Skeletal muscle tissue (tissue), 4 donors: ENCODE measurements around the gene GPAT2. TPM values are rescaled to one million over a fixed set of nuclear protein-coding genes. Genes with fewer than 3 reads are reported as not detected.
"Not testable (repeated sequence)": the region's sequence is repeated elsewhere in the genome, so short reads cannot be mapped to it uniquely, and the experiment has no call there.

ENCODE experiments used
- H3K27ac ChIP-seq: one replicate; pipeline ENCODE4 v1.7.0; 2013; ENCODE audit warnings: mild to moderate bottlenecking, low read depth, low read length, inconsistent platforms
- H3K27me3 ChIP-seq, 3 donors: one replicate each; pipeline ENCODE4 v1.7.0; 2013; ENCODE audit warnings: low read length in 3 of 3; ENCODE audit not compliant: control insufficient read depth in 3 of 3, insufficient read depth in 3 of 3
- H3K36me3 ChIP-seq, 3 donors: one replicate each; pipeline ENCODE4 v1.7.0; 2013; ENCODE audit warnings: low read length in 3 of 3; ENCODE audit not compliant: control insufficient read depth in 3 of 3, insufficient read depth in 3 of 3
- H3K4me1 ChIP-seq, 3 donors: one replicate each; pipeline ENCODE4 v1.7.0; 2013; ENCODE audit warnings: low read length in 3 of 3, mild to moderate bottlenecking in 3 of 3; ENCODE audit not compliant: control insufficient read depth in 3 of 3, insufficient read depth in 3 of 3
- H3K4me3 ChIP-seq, 3 donors: one replicate each; pipeline ENCODE4 v1.7.0; 2013; ENCODE audit warnings: low read length in 3 of 3
- H3K9ac ChIP-seq, 3 donors: one replicate each; pipeline ENCODE4 v1.7.0; 2013; ENCODE audit warnings: low read length in 3 of 3, mild to moderate bottlenecking in 3 of 3, moderate library complexity in 2 of 3, low read depth in 1 of 3
- H3K9me3 ChIP-seq, 3 donors: one replicate each; pipeline ENCODE4 v1.7.0; 2013; ENCODE audit warnings: low read length in 3 of 3; ENCODE audit not compliant: control insufficient read depth in 3 of 3
- total RNA-seq: library from RNA; depleted of rRNA; stranded (reverse); fragments of >200 nt; gene quantifications from one replicate; pipeline ENCODE4 v1.2.3, GENCODE V29; 2014
- donor health status: Osteomylitis.

GPAT2 gene
- total RNA-seq, 1 donor from 2014 or later = 7.8 TPM

DNA sequence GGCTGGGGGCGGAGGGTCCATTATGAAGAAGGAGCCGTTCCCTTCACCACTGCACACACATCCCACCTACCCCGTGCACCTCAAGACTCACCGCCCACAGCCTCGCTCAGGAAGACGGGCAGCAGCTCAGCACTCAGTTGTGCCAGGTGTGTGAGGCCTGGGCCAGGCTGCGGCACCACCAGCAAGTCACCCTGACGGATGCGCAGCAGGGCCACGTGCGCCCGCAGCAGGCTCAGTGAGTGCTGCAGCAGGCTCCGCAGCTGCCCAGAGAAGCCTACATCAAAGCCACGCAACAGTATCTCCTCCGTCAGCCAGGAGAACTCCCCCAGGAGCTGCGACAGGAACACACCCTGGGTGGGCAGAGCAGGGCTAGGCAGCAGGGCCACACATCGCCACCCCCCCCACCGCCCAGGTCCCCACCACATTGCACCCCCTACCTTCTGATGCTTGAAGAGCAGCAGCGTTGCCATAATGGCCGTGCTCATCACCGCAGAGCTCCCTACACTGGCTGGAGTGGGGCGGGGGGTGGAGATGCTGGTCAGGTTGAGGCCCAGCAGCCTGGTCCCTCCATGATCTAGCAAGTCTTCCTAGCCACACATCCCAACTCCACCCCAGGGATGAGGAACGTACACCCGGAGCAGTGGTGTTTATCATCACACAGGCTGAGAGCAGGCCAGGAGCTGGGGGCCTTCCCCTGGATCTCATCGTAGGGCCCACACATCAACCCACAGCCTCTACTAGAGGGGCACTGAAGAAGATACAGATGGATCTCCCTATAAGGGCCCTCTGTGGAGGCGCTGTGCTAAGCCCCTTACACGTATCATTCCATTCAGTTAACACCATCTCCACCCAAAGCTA is 10.2 kb downstream of the GPAT2 start:
- Histone ChIP-seq H3K9me3 (no peaks in the 10 kb centered on the region), H3K27me3 (no peaks in the 10 kb centered on the region), H3K36me3 (no peaks in the 10 kb centered on the region), H3K4me1 (peaks cover 0 to 5% (median under 1%) of the 10 kb centered on the region in 3 donors), H3K9ac (no peak overlapping the region), H3K4me3 (no peak overlapping the region), H3K27ac (no peak overlapping the region)

DNA sequence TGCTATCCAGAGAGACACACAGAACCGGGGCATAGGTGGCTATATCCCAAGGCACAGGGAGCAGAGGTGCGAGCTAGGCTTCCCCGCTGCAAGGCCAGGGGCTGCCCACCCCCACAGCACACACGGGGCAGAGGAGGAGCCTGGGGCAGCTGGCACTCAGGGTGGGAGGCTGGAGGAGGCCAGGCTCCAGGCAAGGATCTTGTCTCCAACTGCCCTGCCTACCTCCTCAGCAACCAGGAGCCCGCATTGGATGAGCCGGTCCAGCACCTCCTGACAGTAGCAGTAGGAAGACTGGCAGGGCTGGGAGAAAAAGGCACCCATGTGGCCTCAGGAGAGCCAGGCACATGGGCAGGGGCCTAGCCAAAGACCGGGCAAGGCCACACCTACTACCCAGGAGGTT is 11.0 kb downstream of the GPAT2 start:
- H3K9me3 ChIP-seq, H3K4me3 ChIP-seq, H3K27ac ChIP-seq, H3K9ac ChIP-seq, H3K4me1 ChIP-seq, H3K27me3 ChIP-seq, H3K36me3 ChIP-seq: not testable (repeated sequence)

- H3K9me3 ChIP-seq, H3K27ac ChIP-seq, H3K36me3 ChIP-seq, H3K9ac ChIP-seq, H3K4me1 ChIP-seq, H3K4me3 ChIP-seq, H3K27me3 ChIP-seq: not testable (repeated sequence)
Observed at GRCh38 chr2:96022701-96023447, 11.8 kb downstream of the GPAT2 start.

- not testable (repeated sequence) for H3K4me3 ChIP-seq, H3K36me3 ChIP-seq, H3K9ac ChIP-seq, H3K27me3 ChIP-seq, H3K27ac ChIP-seq, H3K9me3 ChIP-seq, H3K4me1 ChIP-seq
Observed at GRCh38 chr2:96022126-96022525, 12.6 kb downstream of the GPAT2 start.

DNA sequence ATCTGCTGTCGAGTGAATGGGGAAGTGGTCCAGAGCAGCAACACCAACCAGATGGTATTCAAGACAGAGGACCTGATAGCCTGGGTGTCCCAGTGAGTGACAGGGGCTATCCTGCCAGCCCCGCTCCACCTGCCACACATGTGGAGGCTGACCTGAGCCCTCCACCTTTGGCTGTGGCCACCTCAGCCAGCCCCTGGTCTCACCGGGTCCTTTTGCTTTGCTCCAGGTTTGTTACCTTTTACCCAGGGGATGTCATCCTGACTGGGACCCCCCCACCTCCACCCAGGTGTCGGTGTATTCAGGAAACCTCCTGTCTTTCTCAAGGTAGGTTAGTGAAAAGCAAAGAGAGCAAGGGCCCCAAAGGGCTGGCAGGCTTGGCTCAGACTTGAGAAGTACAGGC is 13.6 kb downstream of the GPAT2 start:
- not testable (repeated sequence) for H3K36me3 ChIP-seq, H3K4me1 ChIP-seq, H3K9ac ChIP-seq, H3K27me3 ChIP-seq, H3K9me3 ChIP-seq, H3K4me3 ChIP-seq, H3K27ac ChIP-seq

DNA sequence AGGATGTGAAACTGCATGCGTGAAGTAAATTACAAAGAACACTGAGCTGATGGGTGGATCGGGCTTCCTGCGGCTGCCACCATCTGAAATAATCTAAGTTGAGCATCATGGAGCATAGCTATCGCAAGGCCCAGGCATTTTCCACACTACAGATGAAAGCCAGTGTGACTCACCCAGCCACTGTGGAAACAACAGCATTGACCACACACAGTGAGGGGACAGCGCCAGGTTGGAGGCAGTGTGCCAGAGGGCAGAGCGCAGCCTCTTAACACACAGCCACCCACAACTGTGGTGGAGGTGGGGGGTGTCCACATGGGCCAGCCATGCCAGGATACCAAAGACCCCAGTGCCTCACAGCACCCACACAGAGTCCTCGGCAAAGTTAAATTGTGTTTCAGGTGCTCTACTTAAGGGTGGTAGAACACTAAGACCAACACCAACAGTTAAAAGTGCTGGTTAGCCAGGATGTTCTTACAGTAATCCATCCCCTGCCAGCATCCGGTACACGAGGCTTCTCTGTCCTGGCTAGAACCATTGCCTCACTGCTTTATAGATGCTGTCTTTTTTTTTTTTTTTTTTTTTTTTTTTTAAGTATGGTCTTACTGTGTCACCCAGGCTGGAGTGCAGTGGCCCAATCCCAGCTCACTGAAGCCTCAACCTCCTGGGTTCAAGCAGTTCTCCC is 14.7 kb downstream of the GPAT2 start:
- H3K4me3 ChIP-seq, H3K9ac ChIP-seq, H3K4me1 ChIP-seq, H3K27me3 ChIP-seq, H3K36me3 ChIP-seq, H3K27ac ChIP-seq, H3K9me3 ChIP-seq: not testable (repeated sequence)

- not testable (repeated sequence) for H3K36me3 ChIP-seq, H3K4me1 ChIP-seq
Observed at GRCh38 chr2:96016321-96016720, 18.4 kb downstream of the GPAT2 start.

GRCh38 chr2:96012792-96013264 is 21.9 kb downstream of the GPAT2 start:
- H3K27me3 ChIP-seq, H3K36me3 ChIP-seq, H3K4me3 ChIP-seq, H3K27ac ChIP-seq, H3K9ac ChIP-seq, H3K9me3 ChIP-seq: not testable (repeated sequence)
- peaks cover 8 to 11% (median 9%) of the 10 kb centered on the region in 3 donors for H3K4me1 ChIP-seq

More at GRCh38 chr2:96016321-96016720, 18.4 kb downstream of the GPAT2 start:
- not testable (repeated sequence) for H3K27ac ChIP-seq, H3K4me3 ChIP-seq, H3K9me3 ChIP-seq, H3K9ac ChIP-seq, H3K27me3 ChIP-seq

DNA sequence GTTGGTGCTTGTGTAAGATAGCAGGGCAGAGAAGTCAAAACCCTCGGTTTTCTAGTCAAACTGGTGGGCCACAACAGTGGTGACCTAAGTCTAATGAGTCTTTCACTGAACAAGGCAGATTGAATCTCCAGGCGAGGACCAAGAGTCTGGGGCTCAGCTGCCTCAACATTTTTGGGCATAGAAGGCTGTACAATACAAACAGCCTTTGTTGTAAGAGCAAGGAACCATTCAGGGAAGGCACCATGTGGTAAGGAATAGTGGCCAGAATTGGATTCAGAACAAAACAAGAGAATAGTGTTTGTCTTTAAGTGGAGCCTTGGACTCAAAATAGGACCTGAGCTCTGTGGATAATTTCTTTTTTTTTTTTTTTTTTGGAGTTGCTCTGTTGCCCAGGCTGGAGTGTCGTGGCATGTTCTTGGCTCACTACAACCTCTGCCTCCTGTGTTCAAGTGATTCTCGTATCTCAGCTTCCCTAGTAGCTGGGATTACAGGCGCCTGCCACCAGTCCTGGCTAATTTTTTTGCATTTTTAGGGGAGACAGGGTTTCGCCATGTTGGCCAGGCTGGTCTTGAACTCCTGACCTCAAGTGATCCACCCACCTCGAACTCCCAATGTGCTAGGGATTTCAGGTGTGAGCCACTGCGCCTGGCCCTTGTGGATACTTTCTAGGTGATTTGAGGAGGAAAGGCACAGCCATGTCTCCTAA is 22.5 kb downstream of the GPAT2 start:
- not testable (repeated sequence) for H3K27ac ChIP-seq, H3K27me3 ChIP-seq, H3K9me3 ChIP-seq, H3K4me3 ChIP-seq, H3K36me3 ChIP-seq
- Histone ChIP-seq H3K4me1 (peaks cover 8 to 11% (median 9%) of the 10 kb centered on the region in 3 donors), H3K9ac (peak overlapping the region in 1 of 3 donors; percentile 16)
